ENCODE data around the gene ARMC2.

ARMC2 gene

DNA sequence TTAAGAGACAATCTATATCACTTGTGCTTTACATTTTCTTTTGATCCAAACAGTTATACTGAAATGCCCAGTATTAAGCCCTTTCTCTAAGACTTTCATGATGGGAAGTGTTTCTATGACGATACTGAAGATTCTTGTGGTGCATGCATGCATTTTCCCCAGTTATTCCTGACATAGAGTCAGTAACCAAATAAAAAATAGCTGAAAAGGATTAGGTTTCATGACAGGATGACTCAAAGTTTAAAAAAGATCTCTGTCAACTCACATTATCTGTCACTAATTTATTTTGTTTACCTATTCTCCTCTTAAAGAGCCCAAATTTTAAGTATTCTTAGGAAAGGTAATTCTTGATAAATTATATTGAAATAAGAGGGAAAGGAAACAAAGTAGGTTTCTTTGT lies 148.0 kb downstream of the ARMC2 start:
- no peak for DNase-seq

GRCh38 chr6:108998485-108998884 lies 150.3 kb downstream of the ARMC2 start:
- DNase-seq, result no peak

GRCh38 chr6:108999428-108999827 lies 151.2 kb downstream of the ARMC2 start:
- DNase-seq, result no peak

DNA sequence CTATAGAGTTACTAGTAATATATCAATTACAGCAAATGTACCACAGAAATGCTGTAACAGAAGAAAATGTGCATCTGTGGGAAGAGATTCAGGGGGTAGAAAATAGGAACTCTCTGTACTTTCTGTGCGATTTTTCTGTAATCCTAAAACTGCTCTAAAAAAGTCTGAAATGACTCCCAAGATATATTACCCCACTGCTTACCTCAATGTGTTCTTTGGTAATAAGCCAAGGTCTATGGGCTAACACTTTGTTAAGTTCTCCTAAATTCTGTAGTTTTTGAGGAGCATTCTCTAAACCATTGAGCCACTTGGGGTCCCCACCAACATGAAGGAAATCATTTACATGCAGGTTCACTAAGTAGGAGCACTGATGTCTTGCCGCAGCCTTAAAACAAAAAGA lies 152.1 kb downstream of the ARMC2 start:
- no peak for DNase-seq

- no peak for DNase-seq
Observed at GRCh38 chr6:109001291-109001894, 153.2 kb downstream of the ARMC2 start.

DNA sequence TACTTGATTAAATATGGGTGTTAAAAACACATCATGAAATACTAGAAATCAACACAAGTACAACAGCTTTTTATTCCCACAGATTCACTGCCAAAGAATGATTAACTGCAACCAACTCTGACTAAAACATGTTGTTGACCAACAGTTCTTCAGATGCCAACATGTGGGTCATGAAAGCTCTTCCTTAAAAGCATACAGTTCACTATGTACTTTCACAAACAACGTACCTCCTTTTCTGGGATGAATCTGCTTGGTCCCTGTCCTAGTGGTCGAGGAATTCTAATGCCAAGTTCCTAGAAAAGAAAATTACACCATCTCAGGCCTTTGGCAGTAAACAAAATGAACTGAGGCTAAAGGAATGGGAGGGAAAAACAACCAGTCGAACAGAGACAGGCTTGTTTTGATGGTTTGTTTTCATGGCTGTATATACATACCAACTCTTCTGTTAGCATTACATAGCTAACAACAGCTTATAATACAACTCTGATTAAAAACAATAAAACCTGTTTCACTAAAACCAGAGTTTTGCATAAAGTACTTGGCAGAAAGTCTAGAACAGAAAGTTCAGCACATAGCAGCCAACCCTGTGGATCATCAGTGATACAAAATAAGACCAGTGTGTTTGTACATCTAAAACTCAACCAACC lies 154.0 kb downstream of the ARMC2 start:
- DNase-seq, result no peak

DNA sequence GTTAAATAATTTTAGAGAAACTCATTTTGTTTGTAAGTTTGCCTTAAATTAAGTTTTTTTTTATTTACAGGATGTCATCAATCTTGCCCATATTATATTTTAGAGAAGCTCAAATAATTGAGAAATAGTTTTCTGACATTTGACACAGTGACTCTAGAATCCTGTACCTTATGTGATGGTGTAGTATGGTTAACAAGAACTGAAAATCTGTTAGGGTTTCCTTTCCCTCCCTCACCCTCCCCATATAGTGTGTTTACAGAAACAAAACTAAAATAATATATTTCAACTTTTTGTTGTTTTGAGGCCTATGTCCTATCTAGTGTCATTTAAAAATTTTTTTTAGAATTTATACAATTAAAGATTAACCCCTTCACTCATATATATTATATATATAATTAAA lies 154.7 kb downstream of the ARMC2 start:
- no peak for DNase-seq

DNA sequence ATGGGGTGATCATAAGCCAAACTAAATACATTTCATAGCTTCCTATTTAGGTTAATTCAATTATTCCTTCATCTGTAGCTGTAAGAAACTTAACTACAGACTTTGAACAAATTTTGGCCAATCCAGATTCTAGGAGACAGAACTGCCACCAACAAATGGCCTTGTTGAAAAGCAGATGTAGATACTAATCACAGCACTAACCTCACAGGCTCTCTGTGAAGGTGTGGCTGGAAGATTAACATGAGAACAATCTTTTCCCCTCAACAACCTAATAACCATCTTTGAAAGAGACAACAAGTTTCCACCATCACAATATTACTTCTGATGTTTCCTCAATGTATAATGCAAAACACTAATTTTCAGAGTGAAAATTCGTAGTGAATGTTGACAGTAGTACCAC lies 158.6 kb downstream of the ARMC2 start:
- no peak for DNase-seq

DNA sequence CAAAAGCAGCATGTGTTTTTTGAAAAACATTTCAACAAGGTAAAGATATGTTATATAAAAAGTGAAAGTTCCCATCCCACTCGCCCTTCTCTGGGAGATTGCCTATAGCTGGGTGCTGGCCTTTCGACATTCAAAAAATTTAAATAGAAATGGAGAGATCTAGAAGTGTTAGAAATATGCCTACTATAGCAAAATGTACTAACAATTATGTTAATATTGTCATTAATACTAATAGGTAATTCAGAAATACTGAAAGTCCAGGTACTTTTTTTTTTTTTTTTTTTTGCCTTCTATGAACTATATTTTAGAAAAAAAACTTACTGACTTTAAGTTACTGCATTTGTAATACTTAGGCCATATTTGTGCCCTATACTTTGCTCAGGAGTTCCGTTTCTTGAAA lies 159.3 kb downstream of the ARMC2 start:
- no peak for DNase-seq

DNA sequence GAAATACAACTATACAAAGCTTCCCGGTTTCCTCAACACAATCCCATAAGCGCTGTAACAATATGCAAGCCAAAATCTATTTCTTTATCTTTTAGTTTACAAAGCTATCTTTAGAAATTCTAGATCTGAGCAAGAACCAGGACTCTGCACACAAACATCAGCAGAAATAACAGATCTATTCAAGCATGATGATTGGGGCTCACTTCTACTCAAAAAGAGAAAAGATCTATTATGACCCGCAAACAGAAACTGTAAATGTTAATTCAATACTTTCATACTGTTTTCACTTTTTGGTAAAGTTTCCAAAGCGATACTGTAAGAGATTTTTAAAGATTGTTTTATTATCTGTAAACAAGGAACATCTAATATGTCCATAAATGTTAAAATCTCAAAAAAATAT lies 159.8 kb downstream of the ARMC2 start:
- DNase-seq, result no peak

GRCh38 chr6:109008537-109009235 lies 160.5 kb downstream of the ARMC2 start:
- DNase-seq, result peak; percentile 71

- DNase-seq, result peak; percentile 21
Observed at GRCh38 chr6:109009236-109009961, 161.2 kb downstream of the ARMC2 start.

- no peak for DNase-seq
Observed at GRCh38 chr6:109009962-109010704, 161.9 kb downstream of the ARMC2 start.

- no peak for DNase-seq
Observed at GRCh38 chr6:109010705-109011102, 162.5 kb downstream of the ARMC2 start.

- no peak for DNase-seq
Observed at GRCh38 chr6:109013656-109014305, 165.6 kb downstream of the ARMC2 start.

DNA sequence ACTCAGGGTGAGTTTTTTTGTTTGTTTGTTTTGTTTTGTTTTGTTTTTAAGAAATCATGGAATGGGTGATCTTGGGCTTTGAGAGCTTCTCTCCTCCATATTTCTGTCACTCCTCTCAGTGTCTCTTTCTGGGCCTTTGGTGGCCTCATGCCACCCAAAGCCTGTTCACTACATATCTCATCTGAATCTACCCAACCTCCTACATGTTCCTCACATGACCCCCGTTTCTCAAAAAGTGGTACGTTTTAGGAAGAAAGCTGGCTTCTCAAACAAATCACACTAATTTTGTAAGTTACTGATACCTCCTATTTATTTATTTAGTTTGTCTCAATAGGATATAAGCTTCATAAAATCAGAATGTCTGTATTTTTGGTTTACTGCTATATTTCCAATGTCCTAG lies 166.4 kb downstream of the ARMC2 start:
- DNase-seq, result no peak

- DNase-seq, result no peak
Observed at GRCh38 chr6:109015176-109015575, 167.0 kb downstream of the ARMC2 start.

- DNase-seq, result no peak
Observed at GRCh38 chr6:109019911-109020310, 171.7 kb downstream of the ARMC2 start.

DNA sequence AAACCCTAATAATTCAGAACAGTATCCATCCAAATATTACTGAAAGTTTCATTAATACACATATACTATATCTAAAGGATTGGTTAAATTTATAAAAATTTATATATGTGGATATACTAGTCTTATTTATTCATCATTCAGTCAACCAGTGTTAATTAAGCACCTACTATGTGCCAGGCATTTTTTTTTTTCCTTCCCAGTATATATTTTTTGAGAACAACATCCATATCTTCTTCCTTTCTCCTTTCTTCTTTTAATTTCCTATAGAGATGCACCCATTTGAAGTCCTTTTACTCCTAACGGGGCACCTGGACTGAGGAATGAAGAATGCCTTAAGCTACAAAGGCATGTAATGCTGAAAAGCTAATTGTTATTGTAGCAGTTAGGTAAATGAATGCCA lies 173.6 kb downstream of the ARMC2 start:
- no peak for DNase-seq

DNA sequence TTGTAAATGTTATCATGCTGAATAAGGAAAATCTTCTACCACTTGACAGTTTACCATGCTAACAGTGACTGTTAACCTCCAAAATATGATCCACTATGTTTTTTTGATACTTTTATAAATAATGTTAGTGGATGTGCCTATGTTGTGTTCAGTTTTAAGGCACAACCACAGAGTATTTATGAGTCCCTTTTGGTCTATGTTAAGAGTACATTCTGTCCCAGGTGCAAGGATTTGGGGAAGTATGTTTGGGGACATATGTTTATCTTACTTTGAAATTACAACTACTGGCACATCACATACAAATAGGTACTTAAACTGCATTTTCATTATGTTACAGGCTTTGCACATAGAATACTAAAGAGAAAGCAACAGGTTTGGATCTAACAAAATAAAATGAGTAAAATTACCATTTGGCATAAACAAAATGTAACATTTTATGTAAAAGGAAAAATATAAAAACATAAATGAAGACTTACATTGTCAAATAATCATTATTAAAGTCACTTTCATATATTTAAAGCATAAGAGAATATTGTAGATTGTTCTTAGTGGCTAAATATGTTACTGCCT lies 175.2 kb downstream of the ARMC2 start:
- DNase-seq, result no peak

Data from SHP77 treated with DMSO at 0.1 percent for 48 hours (cell line).